Activated CD4-positive, alpha-beta T cell treated with anti-CD3 and anti-CD28 coated beads, Interleukin-2, amount 50 U/mL, for 1 hour (primary cell): ENCODE measurements around the gene EGFR.

Experiments used
- DNase-seq: peaks from one replicate; pipeline ENCODE4 v3.0.0-alpha.2; 2020

Gene EGFR

DNA sequence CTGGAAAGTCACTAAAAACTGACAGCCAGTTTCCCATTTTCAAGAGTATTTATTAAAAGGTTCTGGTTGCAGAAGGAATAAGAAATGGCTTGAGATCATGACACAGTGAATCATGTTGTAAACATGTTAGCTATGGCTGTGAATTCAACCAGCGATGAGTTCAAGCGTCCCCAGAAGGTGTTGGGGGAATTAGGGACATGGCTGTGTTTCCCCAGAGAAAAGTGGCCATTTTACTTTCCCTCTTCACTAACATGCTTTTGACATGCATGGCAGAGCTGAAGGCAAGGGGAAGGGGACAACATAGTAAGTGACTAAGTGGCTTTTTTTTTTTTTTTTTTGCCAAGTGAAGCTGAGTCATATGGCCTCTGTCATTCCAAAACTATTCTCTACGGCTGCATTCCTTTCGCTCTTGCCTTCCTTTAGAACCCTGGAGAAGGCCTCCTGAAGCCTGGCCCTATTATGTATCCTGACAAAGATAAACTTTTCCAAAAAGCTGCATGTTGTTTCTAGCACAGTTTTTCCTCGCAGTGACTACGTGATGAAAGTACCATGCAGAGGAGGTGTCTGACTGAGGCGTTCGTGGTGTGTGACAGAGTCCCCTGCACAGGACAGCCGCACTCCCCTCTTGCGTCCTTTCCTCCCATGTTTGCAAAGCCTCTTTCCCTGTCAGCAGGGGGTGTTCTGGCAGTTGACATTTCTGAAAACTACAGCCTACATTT lies 46.9 kb downstream of the EGFR start:
- DNase-seq: no peak

GRCh38 chr7:55066524-55066923 lies 47.7 kb downstream of the EGFR start:
- no peak for DNase-seq

DNA sequence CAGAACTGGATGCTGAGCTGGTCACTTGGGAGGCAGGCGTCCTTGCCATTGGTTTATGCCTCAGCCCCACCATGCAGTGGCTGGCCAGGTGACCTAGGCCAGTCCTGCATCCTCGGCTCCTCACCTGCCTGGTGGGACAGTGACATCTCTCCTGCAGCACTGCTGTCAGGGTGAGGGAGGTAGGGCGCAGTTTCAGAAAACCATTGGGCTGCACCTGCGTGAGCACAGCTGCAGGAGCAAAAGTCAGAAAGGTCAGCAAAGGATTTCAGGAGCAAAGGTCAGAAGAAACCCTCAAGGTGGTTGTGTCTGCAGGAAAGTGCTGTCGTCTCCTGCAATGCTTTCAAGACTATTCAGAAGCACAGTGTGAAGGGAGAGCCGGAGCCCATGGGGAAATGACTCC lies 48.1 kb downstream of the EGFR start:
- DNase-seq: no peak

- DNase-seq: no peak
Observed at GRCh38 chr7:55067748-55068147, 48.9 kb downstream of the EGFR start.

GRCh38 chr7:55069271-55069792 lies 50.5 kb downstream of the EGFR start:
- no peak for DNase-seq

DNA sequence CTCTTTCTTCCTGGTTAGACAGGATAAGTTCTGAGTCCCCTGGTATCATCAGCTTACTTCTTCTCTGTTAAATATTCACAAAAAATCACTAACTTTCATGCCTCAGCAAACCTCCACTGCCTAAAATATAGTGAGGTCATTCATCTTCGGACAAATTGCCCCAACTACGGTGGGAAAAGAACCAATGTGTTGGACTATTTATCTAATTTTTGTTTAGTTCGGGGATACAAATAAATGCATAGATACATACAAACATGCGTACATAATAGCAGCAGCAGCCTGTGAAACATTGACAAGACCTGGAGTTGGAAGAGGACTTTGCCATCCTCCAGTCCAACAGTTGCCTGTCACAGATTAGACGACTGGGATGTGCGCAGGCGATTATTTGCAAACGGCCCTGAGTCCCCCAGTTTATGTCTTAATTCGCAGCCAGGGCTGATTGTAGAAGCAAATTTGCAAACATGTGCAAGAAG lies 51.5 kb downstream of the EGFR start:
- no peak for DNase-seq

GRCh38 chr7:55070854-55071253 lies 52.0 kb downstream of the EGFR start:
- DNase-seq: no peak

DNA sequence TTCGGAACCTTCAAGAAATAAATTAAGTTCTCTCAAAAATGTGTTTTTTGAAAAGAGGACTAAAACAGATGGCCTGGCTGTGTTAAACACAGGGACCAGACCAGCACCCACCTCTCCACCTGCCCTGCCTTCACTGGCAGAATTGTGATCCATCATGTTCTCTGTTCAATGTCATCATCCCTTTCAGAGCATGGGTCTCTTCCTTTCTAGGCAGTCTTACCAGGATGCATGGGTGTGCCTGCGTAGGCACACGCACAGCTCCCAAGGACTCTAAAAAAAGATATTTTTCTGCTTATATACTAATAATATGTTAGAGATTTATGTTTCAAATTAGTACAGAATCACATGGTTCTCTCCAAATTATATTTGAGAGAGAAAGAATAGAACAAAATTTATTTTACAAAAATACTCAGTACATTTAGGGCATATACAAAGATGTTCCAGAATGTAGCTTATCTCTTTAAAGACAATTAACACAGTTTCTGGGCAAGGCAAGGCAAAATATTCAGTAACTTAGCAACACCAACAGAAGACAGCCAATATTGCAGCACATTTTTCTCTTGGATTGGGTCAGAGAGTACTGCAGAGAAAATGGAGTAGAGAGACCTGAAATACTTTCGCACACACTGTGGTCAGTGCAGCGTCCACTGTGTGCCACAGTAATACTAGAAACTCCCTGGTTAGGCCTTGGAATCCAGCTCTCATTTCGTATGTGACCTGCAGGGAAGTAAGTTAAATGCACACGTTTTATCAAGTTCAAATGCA lies 52.8 kb downstream of the EGFR start:
- DNase-seq: no peak

DNA sequence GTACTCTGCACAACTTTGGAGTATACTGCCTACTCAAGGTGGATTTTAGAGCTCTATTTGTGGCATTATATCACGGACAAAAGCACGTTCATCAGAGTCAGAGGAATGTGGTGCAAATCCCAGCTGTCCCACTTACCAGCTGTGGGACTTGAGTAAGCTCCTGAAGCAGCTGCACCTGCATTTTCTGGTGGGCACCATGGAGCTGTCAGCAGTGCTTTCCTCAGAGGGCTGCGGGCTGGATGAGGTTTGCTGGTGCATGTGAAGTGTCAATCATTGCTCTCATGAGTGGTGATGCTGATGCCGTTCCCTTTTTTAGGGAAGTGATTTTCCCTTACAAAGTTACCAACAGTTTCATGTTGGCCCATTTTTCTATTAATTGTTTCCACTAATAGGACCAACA lies 53.4 kb downstream of the EGFR start:
- no peak for DNase-seq

- no peak for DNase-seq
Observed at GRCh38 chr7:55073051-55073511, 54.3 kb downstream of the EGFR start.

DNA sequence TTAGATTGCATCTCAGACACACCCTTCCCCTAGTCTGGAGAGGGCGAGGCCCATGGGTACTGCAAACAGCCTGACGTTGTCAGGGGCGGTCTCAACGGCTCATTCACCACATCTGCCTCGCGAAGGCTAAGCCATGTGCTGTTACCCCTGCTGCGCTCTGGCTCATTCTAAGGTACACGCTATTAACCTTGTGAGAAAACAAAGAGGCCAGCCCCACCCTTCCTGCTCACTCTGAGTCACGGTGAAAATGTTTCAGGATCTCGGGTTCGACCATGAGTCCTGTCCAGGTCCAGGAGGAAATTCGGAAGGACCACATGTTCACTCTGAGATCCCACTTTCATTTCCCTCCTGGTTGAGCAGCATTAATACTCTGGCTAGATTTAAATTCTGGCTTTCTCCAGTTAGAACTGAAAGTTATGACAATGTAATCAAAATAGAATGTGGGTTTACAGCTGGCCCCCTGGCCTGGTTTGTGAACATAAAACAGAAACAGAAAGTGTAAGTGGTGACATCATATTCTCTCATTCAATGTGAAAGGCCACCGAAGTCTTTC lies 55.2 kb downstream of the EGFR start:
- DNase-seq: peak; percentile 9

- no peak for DNase-seq
Observed at GRCh38 chr7:55075464-55076021, 56.7 kb downstream of the EGFR start.

DNA sequence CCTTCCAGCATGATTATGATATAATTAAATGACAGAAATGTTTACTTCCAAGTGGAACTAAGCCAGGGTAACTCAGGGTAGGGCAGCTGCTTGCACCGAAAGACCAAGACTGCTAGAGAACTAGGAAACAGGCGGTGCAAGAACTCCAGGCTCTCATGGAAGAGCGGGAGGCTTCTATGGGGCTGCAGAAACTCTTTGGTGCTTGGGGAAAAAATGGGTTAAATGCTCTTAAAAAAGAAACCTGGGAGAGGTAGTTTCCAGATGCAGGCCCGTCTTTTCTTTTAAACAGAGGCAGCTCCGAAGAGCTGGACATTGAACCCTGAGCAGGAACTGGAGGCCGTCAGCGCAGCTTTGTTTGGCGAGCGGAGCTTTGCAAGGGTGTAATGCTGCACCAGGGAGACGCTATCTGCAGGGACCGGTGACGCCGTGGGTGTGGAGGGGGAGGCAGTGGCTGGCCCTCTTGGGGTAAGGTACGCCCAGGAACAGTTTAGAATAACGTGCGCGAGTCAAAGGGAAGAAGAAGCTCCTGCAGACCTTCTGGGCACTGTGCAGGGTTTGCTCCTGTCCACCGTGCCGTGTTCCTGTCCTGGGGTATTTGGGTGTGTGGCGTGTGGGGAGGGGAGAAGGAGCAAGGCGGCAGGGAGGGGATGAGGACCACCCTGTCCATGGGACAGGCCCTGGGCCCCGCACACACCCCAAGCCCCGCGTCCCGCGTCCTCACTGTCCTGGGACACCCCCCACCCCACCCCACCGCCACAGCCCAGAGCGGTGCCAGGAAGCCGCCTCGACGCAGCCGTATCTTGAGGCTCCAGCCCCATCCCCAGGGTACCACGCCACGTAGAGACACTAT lies 59.0 kb downstream of the EGFR start:
- DNase-seq: no peak

DNA sequence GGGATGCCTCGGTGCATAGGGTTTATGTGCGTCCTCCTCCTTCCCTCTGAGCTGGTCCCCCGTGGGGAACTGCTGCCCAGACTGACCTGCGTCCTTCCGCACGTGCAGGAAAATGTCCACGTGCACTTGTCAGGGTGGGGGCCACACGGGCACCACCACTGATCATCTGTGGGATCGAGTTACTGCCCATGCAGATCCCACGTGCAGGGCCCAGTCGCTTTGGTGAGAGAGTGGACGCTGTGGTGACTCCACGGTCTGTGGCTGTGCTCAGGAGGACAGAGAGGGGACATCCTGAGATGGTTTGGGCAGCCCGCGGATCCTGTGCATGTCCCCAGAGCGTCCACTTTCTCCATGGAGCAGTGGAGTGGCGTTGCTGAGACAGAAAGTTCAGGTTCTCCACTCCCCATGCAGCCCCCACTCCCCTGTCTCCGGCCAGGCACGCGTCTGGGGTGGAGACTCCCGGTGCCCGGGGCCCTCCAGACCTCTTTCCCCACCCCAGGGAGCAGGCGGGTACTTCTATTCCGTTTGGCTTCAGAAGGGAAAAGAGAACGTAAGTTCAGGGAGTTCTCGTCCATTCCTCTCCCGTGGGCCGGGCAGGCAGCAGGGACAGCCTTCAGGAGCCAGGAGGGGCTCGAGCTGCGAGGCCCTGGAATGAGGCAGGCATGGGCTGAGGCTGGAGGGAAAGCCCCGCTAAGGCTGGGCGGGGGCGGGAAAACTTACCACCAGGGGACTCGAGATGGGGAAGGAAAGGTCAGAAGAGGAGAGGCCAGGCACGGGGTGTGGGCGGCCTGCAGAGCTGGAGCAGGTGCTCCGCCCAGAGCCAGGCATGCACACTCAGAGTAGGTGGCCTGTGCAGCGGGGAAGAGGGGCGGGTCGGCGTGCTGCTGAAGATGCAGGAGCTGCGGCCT lies 59.9 kb downstream of the EGFR start:
- DNase-seq: no peak

GRCh38 chr7:55080000-55080623 lies 61.3 kb downstream of the EGFR start:
- DNase-seq: no peak

- no peak for DNase-seq
Observed at GRCh38 chr7:55081068-55081467, 62.3 kb downstream of the EGFR start.

GRCh38 chr7:55081472-55082227 lies 62.8 kb downstream of the EGFR start:
- DNase-seq: no peak

DNA sequence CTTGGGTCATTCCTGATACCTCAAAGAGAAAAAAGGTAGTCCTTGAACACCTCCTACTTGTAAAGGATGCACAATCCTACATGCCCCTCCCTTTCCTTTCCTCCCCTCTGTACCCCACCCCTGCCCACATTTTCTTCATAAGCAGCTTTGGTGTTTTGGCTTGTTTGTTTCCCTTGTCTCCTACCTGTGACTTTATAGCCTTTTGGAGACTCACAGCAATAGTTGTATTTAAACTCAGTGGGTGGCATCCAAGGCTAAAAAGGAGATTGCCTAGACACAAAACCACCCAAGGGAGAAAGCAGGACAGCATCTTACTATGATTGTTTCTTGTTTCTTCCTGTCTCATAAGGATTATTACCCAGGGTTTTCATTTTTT lies 63.4 kb downstream of the EGFR start:
- DNase-seq: no peak

- no peak for DNase-seq
Observed at GRCh38 chr7:55083206-55083605, 64.4 kb downstream of the EGFR start.

DNA sequence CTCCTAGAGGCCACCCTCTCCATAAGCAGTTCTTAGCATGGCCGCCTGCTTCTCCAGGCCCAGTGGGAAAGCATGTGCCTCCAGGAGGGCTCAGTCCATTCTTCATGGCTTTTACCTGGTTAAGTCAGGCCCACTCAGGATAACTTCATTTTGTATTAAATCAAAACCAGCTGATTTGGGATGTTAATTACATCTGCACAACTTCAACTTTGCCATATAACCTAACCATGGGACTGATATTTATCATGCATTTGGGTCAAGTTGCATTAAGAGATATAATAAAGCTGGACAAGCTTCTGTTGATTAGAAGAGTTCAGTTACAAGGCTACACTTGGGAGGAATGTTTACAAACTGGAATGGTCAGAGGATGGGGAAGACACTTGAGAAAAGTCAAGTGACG lies 65.5 kb downstream of the EGFR start:
- DNase-seq: no peak
